NCI-H510A treated with DMSO at 0.1 percent for 48 hours (cell line): ENCODE results near the gene TENT4B.
"Not testable (repeated sequence)": the region's sequence is repeated elsewhere in the genome, so short reads cannot be mapped to it uniquely, and the experiment has no call there.

Source experiments
- DNase-seq: peaks from one replicate; lab custom pipeline; 2025; lab: John Stamatoyannopoulos, UW

Gene TENT4B

DNA sequence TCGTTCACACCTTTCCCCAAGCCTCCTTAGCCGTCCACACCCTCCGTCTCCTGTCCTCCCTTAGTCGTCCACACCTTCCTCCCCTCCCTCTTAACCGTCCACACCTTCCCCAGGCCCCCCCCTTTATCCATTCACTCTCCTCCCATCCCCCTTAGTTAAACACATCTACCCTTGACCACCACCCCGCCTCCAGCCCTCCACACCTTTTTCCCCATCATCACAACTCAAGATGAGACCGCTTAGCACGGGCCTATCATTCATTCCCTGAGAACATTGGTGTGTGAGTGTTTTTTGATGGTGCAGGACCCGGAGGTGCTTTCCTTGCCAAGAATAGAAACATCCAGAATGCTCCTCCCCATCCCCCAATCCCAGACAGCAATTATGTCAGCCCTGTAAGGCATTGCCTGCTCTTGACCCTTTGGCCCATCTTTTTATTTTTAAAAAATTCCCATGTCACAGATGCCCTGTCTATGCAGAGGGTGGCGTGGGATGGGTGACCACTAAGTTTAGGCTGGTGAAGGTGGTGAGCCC is 1.4 kb downstream of the TENT4B start:
- DNase-seq: no peak

DNA sequence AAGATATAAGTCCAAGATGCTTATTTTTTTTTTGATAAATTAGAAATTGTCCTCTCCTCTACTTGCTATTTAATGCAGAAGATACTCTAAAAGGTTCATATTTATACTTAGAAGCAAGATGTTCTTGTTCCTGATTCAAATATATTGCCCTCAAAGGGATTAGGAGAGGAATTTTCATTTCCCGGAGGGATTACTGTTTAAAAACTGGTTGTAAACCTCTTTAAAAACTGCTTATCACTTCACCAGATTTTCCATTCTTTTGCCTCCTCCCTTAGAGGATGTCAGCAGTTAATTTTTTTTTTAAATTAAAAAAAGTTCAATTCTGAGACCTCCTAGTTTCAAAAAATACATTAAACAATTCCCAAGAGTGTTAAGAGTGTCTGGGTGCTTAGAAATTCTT is 2.8 kb downstream of the TENT4B start:
- no peak for DNase-seq

DNA sequence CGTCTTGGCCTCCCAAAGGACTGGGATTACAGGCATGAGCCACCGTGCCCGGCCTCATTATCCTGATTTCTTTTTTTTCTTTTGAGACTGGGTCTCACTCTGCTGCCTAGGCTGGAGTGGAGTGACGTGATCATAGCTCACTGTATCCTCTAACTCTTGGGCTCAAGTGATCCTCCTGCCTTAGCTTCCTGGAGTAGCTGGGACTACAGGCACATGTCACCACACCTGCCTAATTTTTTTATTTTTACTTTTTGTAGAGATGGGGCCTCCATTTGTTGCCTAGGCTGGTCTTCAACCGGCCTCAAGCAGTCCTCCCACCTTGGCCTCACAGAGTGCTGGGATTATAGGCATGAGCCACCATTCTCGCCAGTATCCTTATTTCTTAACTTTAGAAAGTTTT is 3.5 kb downstream of the TENT4B start:
- DNase-seq: no peak

DNA sequence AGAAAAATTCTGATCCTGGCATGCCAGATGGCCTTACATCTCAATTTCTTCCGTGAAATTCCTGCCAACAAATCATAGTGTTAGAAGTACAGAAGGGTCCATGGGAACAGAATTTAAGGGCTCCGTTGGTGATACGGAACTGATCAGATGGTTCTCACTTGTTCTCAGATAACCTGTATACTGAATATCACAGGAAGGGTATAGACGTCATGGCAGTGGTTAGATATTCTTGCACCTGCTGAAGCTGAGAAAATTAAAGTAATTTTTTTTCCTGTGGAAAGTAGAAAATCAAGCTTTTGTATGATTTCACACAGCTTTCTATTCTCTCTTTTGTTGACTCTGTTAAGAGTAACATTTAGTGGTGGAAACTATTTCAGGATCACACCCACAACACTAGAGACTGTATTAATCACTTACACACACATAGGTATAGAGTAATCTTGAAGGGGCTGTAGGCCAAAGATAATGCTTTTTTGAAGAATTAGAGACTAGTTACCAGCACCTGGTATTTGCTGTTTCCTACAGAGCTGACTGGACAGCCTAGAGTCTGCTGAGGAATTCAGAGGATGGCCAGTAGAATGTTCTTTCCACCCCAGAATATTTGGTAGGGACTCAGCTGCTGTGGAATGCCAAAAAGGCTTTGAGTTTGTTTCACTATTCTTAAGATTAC is 7.5 kb downstream of the TENT4B start:
- no peak for DNase-seq

DNA sequence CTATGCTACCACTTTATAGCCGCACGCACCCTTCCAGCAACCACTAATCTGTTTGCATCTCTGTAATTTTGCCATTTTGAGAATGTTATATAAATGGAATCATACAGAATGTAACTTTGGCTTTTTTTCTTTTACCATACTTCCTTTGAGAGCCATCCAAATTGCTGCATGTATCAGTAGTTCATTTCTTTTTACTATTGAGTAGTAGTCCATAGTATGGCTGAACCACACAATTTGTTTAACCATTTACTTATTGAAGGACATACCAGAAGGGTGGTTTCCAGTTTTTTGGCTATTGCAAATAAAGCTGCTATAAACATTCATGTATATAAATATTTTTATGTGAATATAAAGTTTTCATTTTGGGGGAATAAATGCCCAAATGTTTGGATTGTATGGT is 8.8 kb downstream of the TENT4B start:
- no peak for DNase-seq

DNA sequence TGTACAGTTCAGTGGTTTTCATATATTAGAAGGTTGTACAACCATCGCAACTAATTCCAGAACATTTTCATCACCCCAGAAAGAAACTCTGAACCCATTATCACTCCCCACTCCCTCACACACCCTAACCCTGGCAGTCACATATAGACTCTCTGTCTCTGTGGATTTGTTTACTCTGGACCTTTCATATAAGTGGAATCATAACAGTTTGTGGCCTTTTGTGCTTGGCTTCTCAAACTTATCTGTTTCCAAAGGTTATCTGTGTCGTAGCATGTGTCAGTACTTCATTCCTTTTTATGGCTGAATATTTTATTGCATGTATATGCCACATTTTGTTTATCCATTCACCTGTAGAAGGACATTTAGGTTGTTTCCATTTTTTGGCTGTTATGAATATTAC is 12.4 kb downstream of the TENT4B start:
- no peak for DNase-seq

DNA sequence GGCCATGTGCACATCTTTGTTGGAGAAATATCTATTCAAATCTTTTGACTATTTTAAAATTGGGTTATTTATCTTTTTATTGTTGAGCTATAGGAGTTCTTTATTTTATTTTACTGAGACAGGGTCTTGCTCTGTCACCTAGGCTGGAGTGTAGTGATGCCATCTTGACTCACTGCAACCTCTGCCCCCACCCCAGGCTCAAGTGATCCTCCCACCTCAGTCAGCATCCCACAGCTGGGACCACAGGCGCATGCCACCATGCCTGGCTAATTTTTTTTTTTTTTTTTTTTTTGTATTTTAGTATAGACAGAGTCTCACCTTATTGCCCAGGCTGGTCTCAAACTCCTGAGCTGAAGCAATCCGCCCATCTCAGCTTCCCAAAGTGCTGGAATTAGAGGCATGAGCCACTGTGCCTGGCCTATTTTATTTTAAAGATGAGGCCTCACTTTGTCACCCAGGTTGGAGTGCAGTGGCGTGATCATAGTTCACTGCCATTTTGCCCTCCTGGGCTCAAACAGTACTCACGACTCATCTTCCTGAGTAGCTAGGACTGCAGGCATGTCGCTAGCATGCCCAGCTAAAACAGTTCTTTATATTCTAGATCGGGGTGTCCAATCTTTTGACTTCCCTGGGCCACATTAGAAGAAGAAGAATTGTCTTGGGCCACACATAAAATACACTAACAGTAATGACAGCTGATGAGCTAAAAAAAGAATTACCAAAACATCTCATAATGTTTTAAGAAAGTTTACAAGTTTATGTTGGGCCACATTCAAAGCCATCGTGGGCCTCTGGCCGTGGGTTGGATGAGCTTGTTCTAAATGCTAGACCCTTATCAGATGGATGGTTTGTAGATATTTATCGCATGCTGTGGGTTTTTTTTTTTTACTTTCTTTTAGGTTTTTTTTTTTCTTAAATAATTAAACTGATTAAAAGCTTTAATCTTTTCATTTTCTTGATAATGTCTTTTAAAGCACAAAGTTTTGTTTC is 13.7 kb downstream of the TENT4B start:
- DNase-seq: no peak

DNA sequence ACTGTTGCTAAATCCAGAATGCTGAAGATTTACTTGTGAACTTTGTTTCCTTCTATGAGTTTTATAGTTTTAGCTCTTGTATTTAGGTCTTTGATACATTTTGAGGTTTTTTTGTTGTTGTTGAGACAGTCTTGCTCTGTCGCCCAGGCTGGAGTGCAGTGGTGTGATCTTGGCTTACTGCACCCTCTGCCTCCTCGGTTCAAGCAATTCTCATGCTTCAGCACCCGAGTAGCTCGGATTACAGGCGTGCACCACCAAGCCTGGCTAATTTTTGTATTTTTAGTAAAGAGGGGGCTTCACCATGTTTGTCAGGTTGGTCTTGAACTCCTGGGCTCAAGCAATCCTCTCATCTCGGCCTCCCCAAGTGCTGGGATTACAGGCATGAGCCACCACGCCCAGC is 14.4 kb downstream of the TENT4B start:
- no peak for DNase-seq

DNA sequence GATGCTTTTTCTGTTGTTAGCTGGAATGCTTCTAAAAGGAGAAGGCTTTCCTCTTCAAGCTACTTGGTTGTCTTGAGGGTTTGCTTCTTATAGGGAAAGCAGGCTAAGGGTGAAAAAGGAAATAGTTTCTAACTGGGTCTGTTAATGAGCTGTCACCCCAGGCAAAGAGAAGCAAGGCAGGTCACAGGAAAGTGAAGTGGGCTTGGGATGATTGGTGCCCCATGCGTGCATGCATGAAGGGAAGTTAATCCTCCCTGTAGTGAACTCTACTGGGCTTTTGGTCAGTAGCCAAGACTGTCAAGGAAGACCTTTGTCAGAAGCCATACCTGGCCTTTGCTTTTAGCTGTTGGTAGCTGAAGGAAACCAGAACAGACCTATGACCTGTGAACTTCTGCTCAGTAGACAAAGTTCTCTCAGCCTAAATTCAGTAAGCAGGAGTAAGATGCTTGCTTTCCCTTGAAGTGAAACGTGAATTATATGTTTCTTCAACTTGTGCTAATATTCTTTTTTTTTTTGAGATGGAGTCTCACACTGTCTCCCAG is 16.5 kb downstream of the TENT4B start:
- DNase-seq: no peak

DNA sequence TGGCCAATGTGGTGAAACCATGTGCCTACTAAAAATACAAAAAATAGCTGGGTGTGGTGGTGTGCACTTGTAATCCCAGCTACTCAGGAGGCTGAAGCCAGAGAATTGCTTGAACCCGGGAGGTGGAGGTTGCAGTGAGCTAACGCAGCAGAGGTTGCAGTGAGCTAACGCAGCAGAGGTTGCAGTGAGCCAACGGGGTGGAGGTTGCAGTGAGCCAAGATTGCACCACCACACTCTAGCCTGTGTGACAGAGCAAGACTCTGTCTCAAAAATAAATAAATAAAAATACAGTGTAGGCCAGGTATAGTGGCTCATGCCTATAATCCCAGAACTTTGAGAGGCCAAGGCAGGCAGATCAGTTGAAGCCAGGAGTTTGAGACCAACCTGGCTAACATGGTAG is 18.7 kb downstream of the TENT4B start:
- DNase-seq: not testable (repeated sequence)

DNA sequence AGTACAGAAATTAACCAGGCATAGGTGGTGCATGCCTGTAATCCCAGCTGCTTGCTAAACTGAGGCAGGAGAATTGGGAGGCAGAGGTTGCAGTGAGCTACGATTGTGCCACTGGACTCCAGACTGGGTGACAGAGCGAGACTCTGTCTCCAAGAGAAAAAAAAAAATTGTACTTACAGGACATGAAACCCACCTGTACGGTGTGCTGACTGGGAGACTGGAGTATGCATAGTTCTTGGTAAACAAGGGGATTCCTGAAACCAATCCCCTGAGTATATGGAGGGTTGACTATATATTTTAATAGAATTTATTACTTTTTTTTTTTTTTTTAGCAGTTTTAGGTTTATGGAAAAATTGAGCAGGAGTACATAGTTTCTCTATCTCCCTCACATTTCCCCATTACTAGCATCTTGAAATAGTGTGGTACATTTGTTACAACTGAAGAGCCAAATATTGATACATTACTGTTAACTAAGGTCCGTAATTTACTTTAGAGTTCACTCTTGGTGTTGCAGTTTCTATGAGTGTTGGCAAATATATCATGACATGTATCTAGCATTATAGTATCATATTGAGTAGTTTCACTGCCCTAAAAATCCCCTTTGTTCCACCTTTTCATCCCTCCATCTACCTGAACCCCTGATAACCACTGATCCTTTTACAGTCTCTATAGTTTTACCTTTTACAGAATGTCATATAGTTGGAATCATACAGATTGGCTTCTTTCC is 19.3 kb downstream of the TENT4B start:
- no peak for DNase-seq

DNA sequence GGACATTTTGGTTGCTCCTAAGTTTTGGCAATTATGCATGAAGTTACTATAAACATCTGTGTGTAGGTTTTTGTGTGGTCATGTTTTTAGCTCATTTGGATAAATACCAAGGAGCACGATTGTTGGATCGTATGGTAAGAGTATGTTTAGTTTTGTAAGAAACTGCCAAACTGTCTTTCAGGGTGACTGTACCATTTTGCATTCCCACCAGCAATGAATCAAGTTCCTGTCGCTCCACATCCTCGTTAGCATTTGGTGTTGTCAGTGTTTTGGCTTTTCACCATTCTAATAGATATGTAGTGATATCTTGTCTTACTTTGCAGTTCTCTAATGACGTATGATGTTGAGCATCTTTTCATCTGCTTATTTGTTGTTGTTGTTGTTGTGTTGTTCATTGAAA is 20.2 kb downstream of the TENT4B start:
- DNase-seq: no peak

DNA sequence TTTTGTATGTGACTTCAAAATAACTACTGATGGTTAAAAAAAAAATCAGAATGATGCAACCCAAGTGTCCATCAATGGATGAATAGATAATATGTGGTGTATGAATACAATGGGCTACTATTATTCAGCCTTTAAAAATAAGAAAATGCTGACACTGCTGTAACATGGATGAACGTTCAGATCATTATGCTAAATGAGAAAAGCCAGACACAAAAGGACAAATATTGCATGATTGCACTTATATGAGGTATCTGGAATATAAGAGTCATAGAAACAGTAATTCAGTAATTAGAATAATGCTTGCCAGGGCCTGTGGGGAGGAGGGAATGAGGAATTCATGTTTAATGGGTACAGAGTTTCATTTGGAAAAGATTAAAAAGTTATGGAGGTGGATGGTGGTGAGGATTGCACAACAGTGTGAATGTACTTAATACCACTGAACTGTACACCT is 25.4 kb downstream of the TENT4B start:
- DNase-seq: no peak

DNA sequence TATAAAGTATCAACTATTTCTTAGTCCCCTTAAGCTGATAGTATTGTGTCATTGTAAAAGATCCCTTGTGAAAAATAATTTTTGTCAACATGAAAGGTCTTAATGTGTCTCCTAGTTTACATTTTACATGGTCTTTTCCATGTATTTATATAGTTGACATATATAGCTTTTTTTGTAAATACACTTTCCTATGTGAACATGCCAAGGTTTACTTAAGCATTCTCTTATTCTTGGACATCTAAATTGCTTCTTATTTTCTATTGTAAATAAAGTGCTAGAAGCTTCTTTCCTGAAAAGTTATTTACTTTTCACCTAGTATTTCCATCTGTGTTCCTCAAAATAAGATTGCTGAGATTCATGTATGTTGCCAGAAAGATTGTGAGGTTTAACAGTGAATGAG is 29.3 kb downstream of the TENT4B start:
- no peak for DNase-seq

DNA sequence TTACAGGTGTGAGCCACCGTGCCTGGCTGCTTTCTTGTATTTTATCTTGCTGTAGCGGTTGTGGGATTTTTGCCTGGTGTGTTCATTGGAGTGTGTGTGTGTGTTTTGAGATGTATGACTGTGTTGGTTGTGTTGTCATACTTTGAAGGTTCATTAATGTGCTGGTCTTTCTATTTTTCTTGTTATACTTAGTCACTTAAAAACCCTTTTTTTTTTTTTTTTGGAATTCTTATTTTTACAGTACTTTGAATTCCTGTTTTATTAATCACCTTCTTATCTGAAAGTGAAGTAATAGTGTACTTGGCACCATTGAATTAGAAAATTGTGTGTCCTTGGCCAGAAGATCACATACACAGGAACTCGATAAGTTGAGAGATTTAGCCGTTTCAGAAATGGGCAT is 30.2 kb downstream of the TENT4B start:
- DNase-seq: no peak

DNA sequence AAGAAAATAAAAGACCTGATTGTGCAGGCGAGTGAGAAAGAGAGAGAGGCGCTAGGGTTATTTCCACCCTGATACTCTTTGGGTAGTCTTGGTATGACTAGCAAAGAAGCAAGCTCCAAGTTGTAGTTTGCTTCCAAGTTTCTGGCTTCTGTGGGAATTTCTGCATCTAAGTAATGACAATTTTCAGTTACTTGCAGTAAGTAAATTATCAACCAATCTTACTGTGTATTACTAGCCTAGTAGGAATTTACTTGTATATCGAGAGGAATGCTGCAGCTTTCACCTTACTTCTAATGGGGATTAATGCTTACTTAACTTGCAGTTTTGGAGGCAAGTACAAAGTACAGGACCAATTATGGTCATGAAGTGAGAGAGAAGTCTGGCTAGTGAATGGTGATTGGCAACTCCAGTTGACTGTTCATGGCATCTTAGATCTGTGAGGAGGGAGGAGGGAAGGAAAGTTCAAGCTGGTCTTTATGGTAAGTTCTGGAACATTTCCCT is 31.9 kb downstream of the TENT4B start:
- DNase-seq: no peak

DNA sequence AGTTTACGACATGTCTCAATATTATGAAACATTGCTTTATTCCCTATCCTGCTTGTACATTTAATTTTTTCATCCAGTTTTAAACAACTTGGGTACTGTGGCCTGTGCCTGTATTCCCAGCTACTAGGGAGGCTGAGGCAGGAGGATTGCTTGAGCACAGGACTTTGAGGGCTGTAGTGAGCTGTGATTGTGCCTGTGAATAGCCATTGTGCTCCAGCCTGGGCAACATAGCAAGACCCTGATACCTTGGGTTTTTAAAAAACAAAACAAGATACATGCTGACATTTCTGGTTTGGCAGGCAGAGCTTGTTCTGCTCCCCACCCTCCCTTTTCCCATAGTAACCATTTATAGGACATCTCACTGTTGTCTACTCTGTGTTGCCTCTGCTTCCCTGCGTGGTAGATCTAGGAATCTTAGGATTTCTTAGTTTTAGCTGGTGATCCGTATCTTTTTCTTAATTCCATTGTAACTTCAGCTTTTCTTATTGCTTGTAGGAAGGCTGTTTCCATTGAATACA is 35.6 kb downstream of the TENT4B start:
- DNase-seq: no peak

DNA sequence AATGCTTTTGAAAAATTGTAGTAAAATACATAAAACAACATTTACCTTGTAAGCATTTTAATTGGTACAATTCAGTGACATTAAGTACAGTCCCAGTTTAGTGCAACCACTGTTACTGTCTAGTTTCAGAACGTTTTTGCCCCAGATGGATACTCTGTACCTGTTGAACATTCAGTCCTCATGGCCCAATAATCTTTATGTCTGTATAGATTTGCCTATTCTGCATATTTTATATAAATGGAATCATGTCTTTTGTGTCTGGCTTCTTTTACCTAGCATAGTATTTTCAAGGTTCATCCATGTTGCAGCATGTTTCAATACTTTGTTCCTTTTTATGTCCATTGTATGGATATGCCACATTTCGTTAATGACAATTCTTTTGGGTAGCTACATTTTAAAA is 37.2 kb downstream of the TENT4B start:
- DNase-seq: no peak

DNA sequence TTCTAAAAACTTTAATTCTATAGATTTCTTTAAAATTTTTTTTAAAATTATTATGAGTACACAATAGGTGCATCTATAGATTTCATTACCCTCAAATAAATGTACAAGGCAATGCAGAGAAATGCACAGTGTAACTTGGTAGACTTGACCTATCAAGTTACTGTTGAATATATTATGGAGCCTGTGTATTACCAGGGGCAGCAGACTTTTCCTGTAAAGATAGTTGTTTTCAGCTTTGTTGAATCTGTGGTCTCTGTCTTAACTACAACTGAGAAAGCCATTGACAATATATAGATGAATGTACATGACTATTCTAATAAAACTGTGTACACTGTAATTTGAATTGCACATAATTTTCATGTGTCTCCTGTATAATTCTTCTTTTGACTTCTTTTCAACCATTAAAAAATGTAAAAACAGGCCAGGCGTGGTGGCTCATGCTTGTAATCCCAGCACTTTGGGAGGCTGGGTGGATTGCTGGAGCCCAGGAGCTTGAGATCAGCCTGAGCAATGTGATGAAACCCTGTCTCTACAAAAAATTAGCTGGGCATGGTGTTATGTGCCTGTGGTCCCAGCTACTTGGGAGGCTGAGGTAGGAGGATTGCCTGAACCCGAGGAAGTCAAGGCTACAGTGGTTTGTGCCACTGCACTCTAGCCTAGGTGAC is 39.4 kb downstream of the TENT4B start:
- no peak for DNase-seq

DNA sequence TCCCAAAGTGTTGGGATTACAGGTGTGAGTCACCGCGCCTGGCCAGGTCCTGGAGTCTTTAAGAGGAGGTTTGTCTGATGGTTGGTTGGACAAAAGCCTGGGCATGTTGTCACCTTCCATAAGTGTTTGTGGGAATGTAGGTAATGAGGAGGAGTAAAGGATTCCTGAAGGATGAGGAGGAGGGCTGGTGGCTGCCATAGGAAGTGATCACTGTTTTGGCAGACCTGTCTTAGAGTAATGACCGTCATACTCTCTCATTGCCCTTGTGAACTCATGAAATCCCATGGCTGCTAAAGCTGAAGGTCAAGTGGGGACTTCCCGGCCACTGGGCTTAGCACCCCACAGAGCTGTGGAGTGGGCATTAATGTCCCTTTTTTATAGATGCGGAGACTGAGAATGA is 40.5 kb downstream of the TENT4B start:
- no peak for DNase-seq

DNA sequence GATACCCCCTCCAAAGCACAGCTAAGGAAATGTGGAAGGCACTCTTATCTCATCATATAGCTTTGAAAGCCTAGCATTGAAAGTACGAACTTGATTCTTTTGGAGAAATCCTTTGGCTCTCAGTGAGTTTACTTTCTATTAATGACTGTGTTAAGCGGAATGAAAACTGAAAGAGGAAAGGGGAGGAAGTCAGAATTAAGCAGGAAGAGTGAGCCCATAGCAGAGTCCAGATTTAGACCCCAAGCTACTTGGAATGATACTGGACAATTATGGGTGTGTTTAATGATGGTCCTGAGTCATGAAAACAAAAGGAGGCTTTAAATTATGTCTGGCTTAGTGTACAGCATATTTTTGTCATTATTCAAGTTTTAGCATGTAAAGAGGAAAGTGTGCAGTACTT is 42.2 kb downstream of the TENT4B start:
- DNase-seq: no peak
